PFSK-1 (cell line): Measurements from ENCODE around the gene ARHGAP6.

Source experiments
- FOXP2 ChIP-seq: optimal IDR thresholded peaks from 2 replicates; pipeline ENCODE3; 2011; ENCODE audit warnings: borderline replicate concordance, control low read depth, inconsistent platforms; ENCODE audit not compliant: insufficient read depth; ENCODE audit errors: extremely low read length, extremely low read depth
- POLR2AphosphoS5 ChIP-seq: IDR thresholded peaks from 2 replicates; pipeline ENCODE4 v1.6.1; 2012; ENCODE audit warnings: low read depth, mild to moderate bottlenecking, control low read depth, low read length, moderate library complexity
- REST ChIP-seq, 2 experiments: IDR thresholded peaks; 2 replicates each; pipeline versions ENCODE4 v1.6.1 to v1.8.0; 2011 to 2012; ENCODE audit warnings: low read depth in 2 of 2, low read length in 2 of 2, control low read depth in 1 of 2, inconsistent platforms in 1 of 2, mild to moderate bottlenecking in 1 of 2, moderate library complexity in 1 of 2; ENCODE audit not compliant: insufficient read depth in 1 of 2
- TAF1 ChIP-seq: IDR thresholded peaks from 2 replicates; pipeline ENCODE4 v1.6.1; 2012; ENCODE audit warnings: low read length, control low read depth, borderline replicate concordance; ENCODE audit not compliant: insufficient read depth

GRCh38 chrX:11131146-11131545 lies 534.6 kb downstream of the ARHGAP6 start:
- no peak for TF ChIP-seq POLR2AphosphoS5
- TF ChIP-seq REST (IDR thresholded peaks at IDR 0.05; ENCODE audit: insufficient read depth in 1 of 2, low read depth in 2 of 2, low read length in 2 of 2), result no peak
- no peak for TF ChIP-seq FOXP2
- no peak for TF ChIP-seq TAF1
